H9 (cell line): ENCODE measurements around the gene CACFD1. TPM values are rescaled to one million over a fixed set of nuclear protein-coding genes. Genes with fewer than 3 reads are reported as not detected.

Experiments used
- DNase-seq: peaks from one replicate; pipeline ENCODE4 v3.0.0-alpha.2; 2017
- H2AFZ ChIP-seq: one replicate; pipeline ENCODE4 v1.6.1; 2013; ENCODE audit warnings: mild to moderate bottlenecking, low read length, control low read depth, moderate library complexity
- H2AK5ac ChIP-seq: 2 replicates; pipeline ENCODE4 v1.6.1; 2013; ENCODE audit warnings: low read length, control low read depth, mixed read lengths; ENCODE audit not compliant: insufficient read length
- H2BK120ac ChIP-seq: one replicate; pipeline ENCODE4 v1.6.1; 2013; ENCODE audit warnings: low read depth, mild to moderate bottlenecking, low read length, control low read depth, inconsistent platforms; ENCODE audit not compliant: poor library complexity, severe bottlenecking
- H2BK12ac ChIP-seq: 2 replicates; pipeline ENCODE4 v1.6.1; 2013; ENCODE audit warnings: low read length, control low read depth, mixed read lengths, low read depth; ENCODE audit not compliant: insufficient read length
- H2BK15ac ChIP-seq: 2 replicates; pipeline ENCODE4 v1.6.1; 2013; ENCODE audit warnings: low read depth, low read length, control low read depth
- H2BK20ac ChIP-seq: one replicate; pipeline ENCODE4 v1.6.1; 2013; ENCODE audit warnings: low read depth, mild to moderate bottlenecking, low read length, control low read depth, inconsistent platforms; ENCODE audit not compliant: poor library complexity, severe bottlenecking
- H2BK5ac ChIP-seq: 2 replicates; pipeline ENCODE4 v1.6.1; 2013; ENCODE audit warnings: low read length, control low read depth, mixed read lengths; ENCODE audit not compliant: insufficient read length
- H3K14ac ChIP-seq: 2 replicates; pipeline ENCODE4 v1.6.1; 2013; ENCODE audit warnings: low read length, control low read depth; ENCODE audit not compliant: insufficient read depth
- H3K18ac ChIP-seq: 2 replicates; pipeline ENCODE4 v1.6.1; 2013; ENCODE audit warnings: low read depth, mild to moderate bottlenecking, mixed read lengths, low read length, control low read depth; ENCODE audit not compliant: insufficient read length
- H3K23ac ChIP-seq: 2 replicates; pipeline ENCODE4 v1.6.1; 2013; ENCODE audit warnings: low read length, control low read depth, mixed read lengths, low read depth; ENCODE audit not compliant: insufficient read length
- H3K23me2 ChIP-seq: 2 replicates; pipeline ENCODE4 v1.6.1; 2013; ENCODE audit warnings: low read depth, mild to moderate bottlenecking, mixed read lengths, low read length, control low read depth; ENCODE audit not compliant: insufficient read length, poor library complexity, severe bottlenecking
- H3K27ac ChIP-seq: 2 replicates; pipeline ENCODE4 v1.5.1; 2013; ENCODE audit warnings: low read length, control low read depth, mixed read lengths, low read depth; ENCODE audit not compliant: insufficient read length
- H3K27me3 ChIP-seq: 2 replicates; pipeline ENCODE4 v1.6.1; 2013; ENCODE audit warnings: low read length, control low read depth, inconsistent platforms; ENCODE audit not compliant: insufficient read depth
- H3K4ac ChIP-seq: 2 replicates; pipeline ENCODE4 v1.6.1; 2013; ENCODE audit warnings: low read depth, mild to moderate bottlenecking, control low read depth, inconsistent platforms, low read length, moderate library complexity
- H3K4me1 ChIP-seq: 2 replicates; pipeline ENCODE4 v1.6.1; 2013; ENCODE audit warnings: low read length, control low read depth, inconsistent platforms; ENCODE audit not compliant: insufficient read depth
- H3K4me2 ChIP-seq: 2 replicates; pipeline ENCODE4 v1.6.1; 2013; ENCODE audit warnings: low read length, control low read depth, mixed read lengths; ENCODE audit not compliant: insufficient read length, insufficient read depth
- H3K56ac ChIP-seq: 2 replicates; pipeline ENCODE4 v1.6.1; 2013; ENCODE audit warnings: low read depth, mild to moderate bottlenecking, mixed read lengths, low read length, control low read depth; ENCODE audit not compliant: insufficient read length
- H3K79me1 ChIP-seq: 2 replicates; pipeline ENCODE4 v1.6.1; 2013; ENCODE audit warnings: low read depth, mild to moderate bottlenecking, moderate library complexity, low read length, control low read depth, inconsistent platforms; ENCODE audit not compliant: insufficient read depth, poor library complexity, severe bottlenecking
- H3K79me2 ChIP-seq: 2 replicates; pipeline ENCODE4 v1.6.1; 2013; ENCODE audit warnings: low read length, control low read depth, inconsistent platforms; ENCODE audit not compliant: insufficient read depth
- H3K9ac ChIP-seq: 2 replicates; pipeline ENCODE4 v1.6.1; 2013; ENCODE audit warnings: low read length, control low read depth, mixed read lengths; ENCODE audit not compliant: insufficient read length; ENCODE audit errors: extremely low read depth
- H3K9me3 ChIP-seq: one replicate; pipeline ENCODE4 v1.6.1; 2013; ENCODE audit warnings: low read depth, low read length, inconsistent platforms; ENCODE audit not compliant: control insufficient read depth
- H3T11ph ChIP-seq: one replicate; pipeline ENCODE4 v1.6.1; 2013; ENCODE audit warnings: mild to moderate bottlenecking, low read length, control low read depth, inconsistent platforms
- H4K20me1 ChIP-seq: one replicate; pipeline ENCODE4 v1.6.1; 2013; ENCODE audit not compliant: control insufficient read depth, insufficient read length, insufficient read depth
- H4K5ac ChIP-seq: 2 replicates; pipeline ENCODE4 v1.6.1; 2013; ENCODE audit warnings: low read depth, mild to moderate bottlenecking, mixed read lengths, low read length, control low read depth; ENCODE audit not compliant: insufficient read length
- H4K8ac ChIP-seq: replicated peaks from 2 replicates; pipeline ENCODE4 v1.6.1; 2013; ENCODE audit warnings: low read length, control low read depth, mixed read lengths, low read depth; ENCODE audit not compliant: insufficient read length
- H4K91ac ChIP-seq: 2 replicates; pipeline ENCODE4 v1.6.1; 2013; ENCODE audit warnings: low read depth, mild to moderate bottlenecking, moderate library complexity, mixed read lengths, low read length, control low read depth; ENCODE audit not compliant: insufficient read length
- H3K27ac Mint-ChIP-seq, 3 experiments: 2 replicates in 2 of 3; 3 replicates in 1 of 3; pipeline ENCODE4 v1.8.0; 2020 to 2021; ENCODE audit warnings: mixed read lengths in 3 of 3, mild to moderate bottlenecking in 1 of 3, moderate library complexity in 1 of 3
- H3K27me3 Mint-ChIP-seq: 2 replicates; pipeline ENCODE4 v1.8.0; 2021; ENCODE audit warnings: low read depth, mild to moderate bottlenecking, moderate library complexity, mixed read lengths
- H3K36me3 Mint-ChIP-seq, 3 experiments: 2 replicates in 2 of 3; 3 replicates in 1 of 3; pipeline ENCODE4 v1.8.0; 2020 to 2021; ENCODE audit warnings: low read depth in 3 of 3, mixed read lengths in 3 of 3; ENCODE audit not compliant: insufficient read depth in 1 of 3
- H3K4me1 Mint-ChIP-seq, 2 experiments: 2 replicates each; pipeline ENCODE4 v1.8.0; 2020; ENCODE audit warnings: mixed read lengths in 2 of 2
- H3K4me3 Mint-ChIP-seq, 2 experiments: 2 replicates in 1 of 2; 3 replicates in 1 of 2; pipeline ENCODE4 v1.8.0; 2020 to 2021; ENCODE audit warnings: mild to moderate bottlenecking in 2 of 2, mixed read lengths in 2 of 2, moderate library complexity in 1 of 2
- H3K9me3 Mint-ChIP-seq, 2 experiments: 2 replicates in 1 of 2; 3 replicates in 1 of 2; pipeline ENCODE4 v1.8.0; 2020; ENCODE audit warnings: mild to moderate bottlenecking in 2 of 2, mixed read lengths in 2 of 2, moderate library complexity in 1 of 2
- CTCF ChIP-seq: fragments of 200-600 bp; sonication (generic); conservative IDR thresholded peaks from 3 replicates; pipeline ENCODE4 v1.8.0; 2021; ENCODE audit warnings: antibody characterized with exemption, mild to moderate bottlenecking
- WGBS: extraction: QIAGEN DNeasy Blood & Tissue Kit; methylation state at CpG from one replicate; pipeline ENCODE4 v1.1.7; 2013; ENCODE audit warnings: missing lambda C conversion rate, low lambda C conversion rate, mixed read lengths; ENCODE audit not compliant: insufficient read length; ENCODE audit errors: extremely low coverage; 5-methylcytosine and 5-hydroxymethylcytosine counted together
- total RNA-seq: library from RNA; stranded (reverse); gene quantifications from 2 replicates; pipeline ENCODE4 v1.2.1, GENCODE V29; 2021

CACFD1 gene
- total RNA-seq, 1 experiment from 2014 or later = 20.0 TPM

GRCh38 chr9:133441571-133441970 lies 18.2 kb upstream of the CACFD1 start:
- Histone ChIP-seq H3K79me2 (no peaks in the 10 kb centered on the region), H2AFZ (no peak overlapping the region), H3K4ac (no peak overlapping the region), H4K20me1 (no peaks in the 10 kb centered on the region), H3K4me2 (no peak overlapping the region), H4K5ac (no peak overlapping the region), H3K9me3 (no peaks in the 10 kb centered on the region), H3T11ph (no peak overlapping the region), H3K9ac (no peak overlapping the region), H3K4me1 (no peaks in the 10 kb centered on the region), H2BK5ac (no peak overlapping the region), H3K18ac (no peak overlapping the region), H3K56ac (no peak overlapping the region), H2BK20ac (no peak overlapping the region), H2BK120ac (no peak overlapping the region), H3K27ac (no peak overlapping the region), H3K27me3 (no peaks in the 10 kb centered on the region), H4K91ac (no peak overlapping the region), H3K79me1 (no peaks in the 10 kb centered on the region), H4K8ac (no peak overlapping the region), H3K23me2 (no peaks in the 10 kb centered on the region), H2AK5ac (no peak overlapping the region), H3K23ac (no peak overlapping the region), H3K14ac (no peak overlapping the region), H2BK15ac (no peak overlapping the region), H2BK12ac (no peak overlapping the region)
- no peaks in the 10 kb centered on the region; a peak in 1 of 7 replicates for H3K36me3 Mint-ChIP-seq
- WGBS = no CpG with 5 or more reads among the region's 5 CpGs
- no peaks in the 10 kb centered on the region for H3K4me1 Mint-ChIP-seq
- no peaks in the 10 kb centered on the region; the same call in 1 of the 2 replicates for H3K27me3 Mint-ChIP-seq
- no peak overlapping the region; a peak in 1 of 7 replicates for H3K27ac Mint-ChIP-seq
- H3K4me3 Mint-ChIP-seq = no peak overlapping the region
- no peak for TF ChIP-seq CTCF
- no peaks in the 10 kb centered on the region for H3K9me3 Mint-ChIP-seq
- no peak for DNase-seq
